H9 (cell line): ENCODE measurements around the gene CYGB. TPM values are rescaled to one million over a fixed set of nuclear protein-coding genes. Genes with fewer than 3 reads are reported as not detected.

Experiments
- DNase-seq: peaks from one replicate; pipeline ENCODE4 v3.0.0-alpha.2; 2017
- H2AFZ ChIP-seq: one replicate; pipeline ENCODE4 v1.6.1; 2013; ENCODE audit warnings: mild to moderate bottlenecking, low read length, control low read depth, moderate library complexity
- H2AK5ac ChIP-seq: 2 replicates; pipeline ENCODE4 v1.6.1; 2013; ENCODE audit warnings: low read length, control low read depth, mixed read lengths; ENCODE audit not compliant: insufficient read length
- H2BK120ac ChIP-seq: one replicate; pipeline ENCODE4 v1.6.1; 2013; ENCODE audit warnings: low read depth, mild to moderate bottlenecking, low read length, control low read depth, inconsistent platforms; ENCODE audit not compliant: poor library complexity, severe bottlenecking
- H2BK12ac ChIP-seq: 2 replicates; pipeline ENCODE4 v1.6.1; 2013; ENCODE audit warnings: low read length, control low read depth, mixed read lengths, low read depth; ENCODE audit not compliant: insufficient read length
- H2BK15ac ChIP-seq: 2 replicates; pipeline ENCODE4 v1.6.1; 2013; ENCODE audit warnings: low read depth, low read length, control low read depth
- H2BK20ac ChIP-seq: one replicate; pipeline ENCODE4 v1.6.1; 2013; ENCODE audit warnings: low read depth, mild to moderate bottlenecking, low read length, control low read depth, inconsistent platforms; ENCODE audit not compliant: poor library complexity, severe bottlenecking
- H2BK5ac ChIP-seq: 2 replicates; pipeline ENCODE4 v1.6.1; 2013; ENCODE audit warnings: low read length, control low read depth, mixed read lengths; ENCODE audit not compliant: insufficient read length
- H3K14ac ChIP-seq: 2 replicates; pipeline ENCODE4 v1.6.1; 2013; ENCODE audit warnings: low read length, control low read depth; ENCODE audit not compliant: insufficient read depth
- H3K18ac ChIP-seq: 2 replicates; pipeline ENCODE4 v1.6.1; 2013; ENCODE audit warnings: low read depth, mild to moderate bottlenecking, mixed read lengths, low read length, control low read depth; ENCODE audit not compliant: insufficient read length
- H3K23ac ChIP-seq: 2 replicates; pipeline ENCODE4 v1.6.1; 2013; ENCODE audit warnings: low read length, control low read depth, mixed read lengths, low read depth; ENCODE audit not compliant: insufficient read length
- H3K23me2 ChIP-seq: 2 replicates; pipeline ENCODE4 v1.6.1; 2013; ENCODE audit warnings: low read depth, mild to moderate bottlenecking, mixed read lengths, low read length, control low read depth; ENCODE audit not compliant: insufficient read length, poor library complexity, severe bottlenecking
- H3K27ac ChIP-seq: 2 replicates; pipeline ENCODE4 v1.5.1; 2013; ENCODE audit warnings: low read length, control low read depth, mixed read lengths, low read depth; ENCODE audit not compliant: insufficient read length
- H3K27me3 ChIP-seq: 2 replicates; pipeline ENCODE4 v1.6.1; 2013; ENCODE audit warnings: low read length, control low read depth, inconsistent platforms; ENCODE audit not compliant: insufficient read depth
- H3K4ac ChIP-seq: 2 replicates; pipeline ENCODE4 v1.6.1; 2013; ENCODE audit warnings: low read depth, mild to moderate bottlenecking, control low read depth, inconsistent platforms, low read length, moderate library complexity
- H3K4me1 ChIP-seq: 2 replicates; pipeline ENCODE4 v1.6.1; 2013; ENCODE audit warnings: low read length, control low read depth, inconsistent platforms; ENCODE audit not compliant: insufficient read depth
- H3K4me2 ChIP-seq: 2 replicates; pipeline ENCODE4 v1.6.1; 2013; ENCODE audit warnings: low read length, control low read depth, mixed read lengths; ENCODE audit not compliant: insufficient read length, insufficient read depth
- H3K56ac ChIP-seq: 2 replicates; pipeline ENCODE4 v1.6.1; 2013; ENCODE audit warnings: low read depth, mild to moderate bottlenecking, mixed read lengths, low read length, control low read depth; ENCODE audit not compliant: insufficient read length
- H3K79me1 ChIP-seq: 2 replicates; pipeline ENCODE4 v1.6.1; 2013; ENCODE audit warnings: low read depth, mild to moderate bottlenecking, moderate library complexity, low read length, control low read depth, inconsistent platforms; ENCODE audit not compliant: insufficient read depth, poor library complexity, severe bottlenecking
- H3K79me2 ChIP-seq: 2 replicates; pipeline ENCODE4 v1.6.1; 2013; ENCODE audit warnings: low read length, control low read depth, inconsistent platforms; ENCODE audit not compliant: insufficient read depth
- H3K9ac ChIP-seq: 2 replicates; pipeline ENCODE4 v1.6.1; 2013; ENCODE audit warnings: low read length, control low read depth, mixed read lengths; ENCODE audit not compliant: insufficient read length; ENCODE audit errors: extremely low read depth
- H3K9me3 ChIP-seq: one replicate; pipeline ENCODE4 v1.6.1; 2013; ENCODE audit warnings: low read depth, low read length, inconsistent platforms; ENCODE audit not compliant: control insufficient read depth
- H3T11ph ChIP-seq: one replicate; pipeline ENCODE4 v1.6.1; 2013; ENCODE audit warnings: mild to moderate bottlenecking, low read length, control low read depth, inconsistent platforms
- H4K20me1 ChIP-seq: one replicate; pipeline ENCODE4 v1.6.1; 2013; ENCODE audit not compliant: control insufficient read depth, insufficient read length, insufficient read depth
- H4K5ac ChIP-seq: 2 replicates; pipeline ENCODE4 v1.6.1; 2013; ENCODE audit warnings: low read depth, mild to moderate bottlenecking, mixed read lengths, low read length, control low read depth; ENCODE audit not compliant: insufficient read length
- H4K8ac ChIP-seq: replicated peaks from 2 replicates; pipeline ENCODE4 v1.6.1; 2013; ENCODE audit warnings: low read length, control low read depth, mixed read lengths, low read depth; ENCODE audit not compliant: insufficient read length
- H4K91ac ChIP-seq: 2 replicates; pipeline ENCODE4 v1.6.1; 2013; ENCODE audit warnings: low read depth, mild to moderate bottlenecking, moderate library complexity, mixed read lengths, low read length, control low read depth; ENCODE audit not compliant: insufficient read length
- H3K27ac Mint-ChIP-seq, 3 experiments: 2 replicates in 2 of 3; 3 replicates in 1 of 3; pipeline ENCODE4 v1.8.0; 2020 to 2021; ENCODE audit warnings: mixed read lengths in 3 of 3, mild to moderate bottlenecking in 1 of 3, moderate library complexity in 1 of 3
- H3K27me3 Mint-ChIP-seq: 2 replicates; pipeline ENCODE4 v1.8.0; 2021; ENCODE audit warnings: low read depth, mild to moderate bottlenecking, moderate library complexity, mixed read lengths
- H3K36me3 Mint-ChIP-seq, 3 experiments: 2 replicates in 2 of 3; 3 replicates in 1 of 3; pipeline ENCODE4 v1.8.0; 2020 to 2021; ENCODE audit warnings: low read depth in 3 of 3, mixed read lengths in 3 of 3; ENCODE audit not compliant: insufficient read depth in 1 of 3
- H3K4me1 Mint-ChIP-seq, 2 experiments: 2 replicates each; pipeline ENCODE4 v1.8.0; 2020; ENCODE audit warnings: mixed read lengths in 2 of 2
- H3K4me3 Mint-ChIP-seq, 2 experiments: 2 replicates in 1 of 2; 3 replicates in 1 of 2; pipeline ENCODE4 v1.8.0; 2020 to 2021; ENCODE audit warnings: mild to moderate bottlenecking in 2 of 2, mixed read lengths in 2 of 2, moderate library complexity in 1 of 2
- H3K9me3 Mint-ChIP-seq, 2 experiments: 2 replicates in 1 of 2; 3 replicates in 1 of 2; pipeline ENCODE4 v1.8.0; 2020; ENCODE audit warnings: mild to moderate bottlenecking in 2 of 2, mixed read lengths in 2 of 2, moderate library complexity in 1 of 2
- CTCF ChIP-seq: fragments of 200-600 bp; sonication (generic); conservative IDR thresholded peaks from 3 replicates; pipeline ENCODE4 v1.8.0; 2021; ENCODE audit warnings: antibody characterized with exemption, mild to moderate bottlenecking
- WGBS: extraction: QIAGEN DNeasy Blood & Tissue Kit; methylation state at CpG from one replicate; pipeline ENCODE4 v1.1.7; 2013; ENCODE audit warnings: missing lambda C conversion rate, low lambda C conversion rate, mixed read lengths; ENCODE audit not compliant: insufficient read length; ENCODE audit errors: extremely low coverage; 5-methylcytosine and 5-hydroxymethylcytosine counted together
- total RNA-seq: library from RNA; stranded (reverse); gene quantifications from 2 replicates; pipeline ENCODE4 v1.2.1, GENCODE V29; 2021

CYGB gene
- total RNA-seq, 1 experiment from 2014 or later: 2.4 TPM

- Histone ChIP-seq H2BK12ac (no peak overlapping the region), H3K79me2 (peaks cover 35% of the 10 kb centered on the region), H4K20me1 (no peaks in the 10 kb centered on the region), H3K79me1 (peaks cover 2% of the 10 kb centered on the region), H2BK5ac (no peak overlapping the region), H3K27ac (no peak overlapping the region), H4K8ac (no peak overlapping the region), H3K56ac (no peak overlapping the region), H4K91ac (no peak overlapping the region), H3K14ac (no peak overlapping the region), H3K4me2 (no peak overlapping the region), H2BK120ac (no peak overlapping the region), H3T11ph (no peak overlapping the region), H2AK5ac (no peak overlapping the region), H3K27me3 (no peaks in the 10 kb centered on the region), H3K4me1 (no peaks in the 10 kb centered on the region), H3K4ac (no peak overlapping the region), H3K9ac (no peak overlapping the region), H4K5ac (no peak overlapping the region), H3K18ac (no peak overlapping the region), H3K23me2 (peaks cover 6% of the 10 kb centered on the region), H3K9me3 (no peaks in the 10 kb centered on the region), H2BK20ac (no peak overlapping the region), H2BK15ac (no peak overlapping the region), H3K23ac (no peak overlapping the region), H2AFZ (no peak overlapping the region)
- peaks cover 38 to 43% of the 10 kb centered on the region in 2 experiments for H3K4me1 Mint-ChIP-seq
- H3K9me3 Mint-ChIP-seq: no peaks in the 10 kb centered on the region; a peak in 1 of 5 replicates
- H3K27me3 Mint-ChIP-seq: no peaks in the 10 kb centered on the region; the same call in 1 of the 2 replicates
- WGBS: no CpG with 5 or more reads among the region's 7 CpGs
- no peak for DNase-seq
- peak overlapping the region in 1 of 3 experiments; percentile 88; a peak in 2 of 7 replicates for H3K27ac Mint-ChIP-seq
- peak overlapping the region; percentile 24 to 97; a peak in 2 of 5 replicates for H3K4me3 Mint-ChIP-seq
- peaks cover 47 to 78% (median 65%) of the 10 kb centered on the region in 3 experiments for H3K36me3 Mint-ChIP-seq
- no peak for TF ChIP-seq CTCF
Observed at GRCh38 chr17:76561332-76561731, 23.8 kb upstream of the CYGB start.
